Bone marrow (tissue), 2 donors: Measurements from ENCODE around the gene ABCF2.

ENCODE experiments used
- DNase-seq, 2 donors: peaks; one replicate each; lab custom pipeline; 2025; lab: John Stamatoyannopoulos, UW

Gene ABCF2

GRCh38 chr7:151225948-151226510 lies 976 bp downstream of the ABCF2 start:
- DNase-seq = no peak

- DNase-seq = no peak
Measured at GRCh38 chr7:151223728-151224127, 3.3 kb downstream of the ABCF2 start.

GRCh38 chr7:151218170-151218569 lies 8.8 kb downstream of the ABCF2 start:
- DNase-seq = no peak

- DNase-seq = no peak
Measured at GRCh38 chr7:151215396-151215795, 11.6 kb downstream of the ABCF2 start.

GRCh38 chr7:151213826-151214225 lies 13.2 kb downstream of the ABCF2 start:
- no peak for DNase-seq

GRCh38 chr7:151212626-151213025 lies 14.4 kb downstream of the ABCF2 start:
- no peak for DNase-seq

GRCh38 chr7:151211155-151211772 lies 15.7 kb downstream of the ABCF2 start:
- DNase-seq = no peak

GRCh38 chr7:151210087-151210854 lies 16.7 kb downstream of the ABCF2 start, which contains the start of gene H2BK1:
TSS of gene H2BK1 (minus strand) at chr7:151210488. CDS start at chr7:151210318, 170 bp downstream.
- DNase-seq = no peak

GRCh38 chr7:151209588-151209987 lies 17.4 kb downstream of the ABCF2 start:
- no peak for DNase-seq

GRCh38 chr7:151208253-151208862 lies 18.6 kb downstream of the ABCF2 start:
- no peak for DNase-seq

- no peak for DNase-seq
Measured at GRCh38 chr7:151207804-151208203, 19.2 kb downstream of the ABCF2 start.

- no peak for DNase-seq
Measured at GRCh38 chr7:151207315-151207714, 19.7 kb downstream of the ABCF2 start.

GRCh38 chr7:151206914-151207313 lies 20.1 kb downstream of the ABCF2 start:
- no peak for DNase-seq

- no peak for DNase-seq
Measured at GRCh38 chr7:151205730-151206129, 21.3 kb downstream of the ABCF2 start.

- DNase-seq = no peak
Measured at GRCh38 chr7:151204383-151205032, 22.5 kb downstream of the ABCF2 start.

GRCh38 chr7:151202836-151203235 lies 24.2 kb downstream of the ABCF2 start:
- DNase-seq = no peak

- no peak for DNase-seq
Measured at GRCh38 chr7:151201751-151202150, 25.3 kb downstream of the ABCF2 start.

- DNase-seq = no peak
Measured at GRCh38 chr7:151201344-151201743, 25.7 kb downstream of the ABCF2 start.

- DNase-seq = no peak
Measured at GRCh38 chr7:151198945-151199848, 27.8 kb downstream of the ABCF2 start.

- no peak for DNase-seq
Measured at GRCh38 chr7:151197932-151198331, 29.1 kb downstream of the ABCF2 start.
